Effector memory CD4-positive, alpha-beta T cell (primary cell): ENCODE data around the gene ALG6.

Source experiments
- DNase-seq, 3 donors: peaks; one replicate each; pipeline ENCODE4 v3.0.0-alpha.2; 2020
- H3K27ac ChIP-seq: 2 replicates; pipeline ENCODE4 v1.7.0; 2013; ENCODE audit warnings: mild to moderate bottlenecking, low read length, moderate library complexity; ENCODE audit not compliant: insufficient read depth, poor library complexity, severe bottlenecking
- H3K27me3 ChIP-seq: replicated peaks from 2 replicates; pipeline ENCODE4 v1.7.0; 2013; ENCODE audit warnings: mild to moderate bottlenecking, low read length; ENCODE audit not compliant: insufficient read depth, control insufficient read depth, poor library complexity, severe bottlenecking
- H3K36me3 ChIP-seq: 2 replicates; pipeline ENCODE4 v1.7.0; 2013; ENCODE audit warnings: mild to moderate bottlenecking, low read length, moderate library complexity; ENCODE audit not compliant: control insufficient read depth, insufficient read depth
- H3K4me1 ChIP-seq: 2 replicates; pipeline ENCODE4 v1.7.0; 2013; ENCODE audit warnings: low read length, mild to moderate bottlenecking; ENCODE audit not compliant: control insufficient read depth, insufficient read depth, poor library complexity, severe bottlenecking
- H3K4me3 ChIP-seq: 2 replicates; pipeline ENCODE4 v1.7.0; 2013; ENCODE audit warnings: low read length, low read depth, mild to moderate bottlenecking; ENCODE audit not compliant: insufficient read depth, poor library complexity, severe bottlenecking
- H3K9me3 ChIP-seq: 2 replicates; pipeline ENCODE4 v1.7.0; 2013; ENCODE audit warnings: mild to moderate bottlenecking, low read length, moderate library complexity; ENCODE audit not compliant: control insufficient read depth

Gene ALG6

DNA sequence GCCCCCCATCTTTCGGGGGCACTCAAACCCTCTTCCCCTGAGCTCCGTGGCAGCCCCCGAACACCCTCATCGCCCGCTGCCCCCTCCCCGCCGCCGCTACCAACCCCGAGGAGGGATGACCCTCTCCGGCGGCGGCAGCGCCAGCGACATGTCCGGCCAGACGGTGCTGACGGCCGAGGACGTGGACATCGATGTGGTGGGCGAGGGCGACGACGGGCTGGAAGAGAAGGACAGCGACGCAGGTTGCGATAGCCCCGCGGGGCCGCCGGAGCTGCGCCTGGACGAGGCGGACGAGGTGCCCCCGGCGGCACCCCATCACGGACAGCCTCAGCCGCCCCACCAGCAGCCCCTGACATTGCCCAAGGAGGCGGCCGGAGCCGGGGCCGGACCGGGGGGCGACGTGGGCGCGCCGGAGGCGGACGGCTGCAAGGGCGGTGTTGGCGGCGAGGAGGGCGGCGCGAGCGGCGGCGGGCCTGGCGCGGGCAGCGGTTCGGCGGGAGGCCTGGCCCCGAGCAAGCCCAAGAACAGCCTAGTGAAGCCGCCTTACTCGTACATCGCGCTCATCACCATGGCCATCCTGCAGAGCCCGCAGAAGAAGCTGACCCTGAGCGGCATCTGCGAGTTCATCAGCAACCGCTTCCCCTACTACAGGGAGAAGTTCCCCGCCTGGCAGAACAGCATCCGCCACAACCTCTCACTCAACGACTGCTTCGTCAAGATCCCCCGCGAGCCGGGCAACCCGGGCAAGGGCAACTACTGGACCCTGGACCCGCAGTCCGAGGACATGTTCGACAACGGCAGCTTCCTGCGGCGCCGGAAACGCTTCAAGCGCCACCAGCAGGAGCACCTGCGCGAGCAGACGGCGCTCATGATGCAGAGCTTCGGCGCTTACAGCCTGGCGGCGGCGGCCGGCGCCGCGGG, 44.2 kb upstream of the ALG6 start:
- peak; percentile 9 to 27 (median 23) for DNase-seq
- Histone ChIP-seq H3K27ac (no peak overlapping the region), H3K4me1 (peaks cover 21% of the 10 kb centered on the region), H3K9me3 (peaks cover 17% of the 10 kb centered on the region), H3K36me3 (no peaks in the 10 kb centered on the region), H3K4me3 (peak overlapping the region; percentile 53), H3K27me3 (peaks cover 90% of the 10 kb centered on the region)

- DNase-seq: no peak
- H3K27ac ChIP-seq: no peak overlapping the region
- H3K36me3 ChIP-seq: no peaks in the 10 kb centered on the region
- H3K9me3 ChIP-seq: peaks cover 13% of the 10 kb centered on the region
- peaks cover 89% of the 10 kb centered on the region for H3K27me3 ChIP-seq
- H3K4me1 ChIP-seq: peaks cover 21% of the 10 kb centered on the region
- peak overlapping the region; percentile 45 for H3K4me3 ChIP-seq
Measured at GRCh38 chr1:63323865-63324778, 43.3 kb upstream of the ALG6 start.

DNA sequence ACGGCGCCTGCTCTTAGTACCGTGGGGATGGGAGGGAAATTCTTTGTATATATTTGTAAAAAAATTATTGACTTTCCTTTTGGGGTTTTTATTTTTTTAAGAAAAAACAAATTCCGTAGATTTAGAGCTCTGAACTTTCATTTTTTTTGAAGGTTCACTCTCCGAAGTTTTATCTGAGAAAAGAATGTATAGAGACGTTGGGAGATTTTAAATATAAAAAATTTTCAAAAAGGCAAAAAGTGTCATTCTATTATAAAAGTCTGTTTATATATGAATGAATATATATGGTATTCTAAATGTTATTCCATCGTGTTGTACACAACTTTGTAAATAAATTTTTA, 42.7 kb upstream of the ALG6 start:
- Histone ChIP-seq H3K4me3 (no peak overlapping the region), H3K9me3 (peaks cover 7% of the 10 kb centered on the region), H3K27me3 (peaks cover 89% of the 10 kb centered on the region), H3K4me1 (peaks cover 25% of the 10 kb centered on the region), H3K36me3 (no peaks in the 10 kb centered on the region), H3K27ac (no peak overlapping the region)
- no peak for DNase-seq

GRCh38 chr1:63325279-63325985, 42.0 kb upstream of the ALG6 start:
- no peak for DNase-seq
- no peaks in the 10 kb centered on the region for H3K36me3 ChIP-seq
- H3K27me3 ChIP-seq: peaks cover 90% of the 10 kb centered on the region
- peaks cover 29% of the 10 kb centered on the region for H3K4me1 ChIP-seq
- H3K27ac ChIP-seq: no peak overlapping the region
- peaks cover under 1% of the 10 kb centered on the region for H3K9me3 ChIP-seq
- H3K4me3 ChIP-seq: no peak overlapping the region

- DNase-seq: no peak
- Histone ChIP-seq H3K27me3 (peaks cover 86% of the 10 kb centered on the region), H3K4me1 (peaks cover 29% of the 10 kb centered on the region), H3K4me3 (no peak overlapping the region), H3K36me3 (no peaks in the 10 kb centered on the region), H3K27ac (no peak overlapping the region), H3K9me3 (no peaks in the 10 kb centered on the region)
Measured at GRCh38 chr1:63326106-63326472, 41.3 kb upstream of the ALG6 start.

DNA sequence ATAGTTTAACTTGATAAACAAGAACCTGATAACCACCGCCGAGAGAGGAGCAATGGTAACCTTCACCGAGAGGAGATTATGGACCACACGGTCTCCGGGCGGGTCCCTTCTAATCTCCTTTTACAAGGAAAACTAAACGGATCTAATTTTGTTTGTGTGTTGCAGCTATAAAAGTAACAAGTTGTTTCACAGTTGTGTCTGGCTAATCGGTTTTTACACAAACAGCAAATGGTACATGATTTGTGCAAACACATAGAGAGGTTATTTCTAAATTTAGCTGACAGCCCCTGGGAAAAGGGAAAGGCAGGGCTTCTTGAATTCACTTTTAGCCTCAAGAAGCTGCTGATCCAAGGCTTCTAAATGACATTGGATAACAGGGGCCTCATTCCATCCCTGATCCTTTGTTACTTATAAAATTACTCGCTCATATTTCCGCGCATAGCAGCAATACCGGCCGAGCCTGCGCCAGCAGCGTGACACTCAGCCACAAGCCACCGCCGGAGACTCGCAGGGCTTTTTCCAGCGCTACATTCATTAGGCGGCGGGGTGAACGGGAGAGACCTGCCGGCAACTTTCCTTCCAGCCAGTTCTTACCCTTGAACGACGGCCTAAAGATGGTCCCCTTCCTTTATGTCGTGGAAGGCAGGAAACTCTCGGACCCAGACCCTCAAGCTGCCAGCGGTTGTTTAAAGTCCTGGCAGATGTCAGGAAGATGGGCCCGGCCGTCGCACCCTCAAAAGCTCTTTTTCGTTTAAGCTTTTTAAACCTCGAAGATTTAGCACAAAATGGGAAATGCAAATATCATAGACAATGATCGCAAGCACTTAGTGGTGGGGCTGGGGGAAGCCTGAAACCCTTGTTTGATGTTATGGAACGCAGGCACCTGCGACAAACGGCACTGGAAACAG, 40.7 kb upstream of the ALG6 start:
- H3K4me1 ChIP-seq: peaks cover 29% of the 10 kb centered on the region
- H3K27me3 ChIP-seq: peaks cover 82% of the 10 kb centered on the region
- DNase-seq: no peak
- no peaks in the 10 kb centered on the region for H3K9me3 ChIP-seq
- H3K27ac ChIP-seq: no peak overlapping the region
- no peaks in the 10 kb centered on the region for H3K36me3 ChIP-seq
- H3K4me3 ChIP-seq: no peak overlapping the region

GRCh38 chr1:63327417-63328054, 39.9 kb upstream of the ALG6 start:
- no peak overlapping the region for H3K27ac ChIP-seq
- H3K9me3 ChIP-seq: no peaks in the 10 kb centered on the region
- DNase-seq: no peak
- H3K4me1 ChIP-seq: peaks cover 22% of the 10 kb centered on the region
- no peak overlapping the region for H3K4me3 ChIP-seq
- H3K36me3 ChIP-seq: no peaks in the 10 kb centered on the region
- peaks cover 82% of the 10 kb centered on the region for H3K27me3 ChIP-seq

- DNase-seq: no peak
- H3K9me3 ChIP-seq: no peaks in the 10 kb centered on the region
- H3K36me3 ChIP-seq: no peaks in the 10 kb centered on the region
- H3K27me3 ChIP-seq: peaks cover 81% of the 10 kb centered on the region
- H3K4me3 ChIP-seq: no peak overlapping the region
- peaks cover 16% of the 10 kb centered on the region for H3K4me1 ChIP-seq
- no peak overlapping the region for H3K27ac ChIP-seq
Measured at GRCh38 chr1:63328122-63328521, 39.3 kb upstream of the ALG6 start.

DNA sequence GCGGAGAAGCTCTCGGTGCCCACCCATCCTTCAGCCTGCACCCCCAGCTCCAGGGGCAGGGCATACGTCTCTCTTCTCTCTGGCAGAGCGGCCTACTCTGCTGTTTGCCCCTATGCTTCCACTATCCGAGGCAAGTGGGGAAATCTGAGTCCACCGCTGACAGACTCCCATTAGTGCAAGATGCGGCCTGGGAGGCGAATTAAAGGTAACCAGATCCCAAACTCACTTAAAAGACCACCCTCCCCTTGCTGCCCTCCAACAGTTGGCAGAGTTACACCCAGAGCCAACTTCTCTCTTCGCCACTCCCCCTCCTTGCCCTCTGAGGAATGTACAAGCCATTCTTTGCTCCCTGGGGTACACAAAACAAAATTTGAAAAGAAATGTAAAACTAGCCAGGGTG, 38.6 kb upstream of the ALG6 start:
- H3K9me3 ChIP-seq: no peaks in the 10 kb centered on the region
- H3K4me3 ChIP-seq: no peak overlapping the region
- H3K27me3 ChIP-seq: peaks cover 81% of the 10 kb centered on the region
- H3K27ac ChIP-seq: no peak overlapping the region
- H3K4me1 ChIP-seq: peaks cover 16% of the 10 kb centered on the region
- H3K36me3 ChIP-seq: no peaks in the 10 kb centered on the region
- DNase-seq: no peak
